Naive thymus-derived CD8-positive, alpha-beta T cell (primary cell): ENCODE results near the gene XBP1. TPM values are rescaled to one million over a fixed set of nuclear protein-coding genes. Genes with fewer than 3 reads are reported as not detected.
"Not testable (repeated sequence)": the region's sequence is repeated elsewhere in the genome, so short reads cannot be mapped to it uniquely, and the experiment has no call there.

Experiments used
- ATAC-seq, 2 donors: fragments of 150-1000 bp; cut with Tn5 transposase in 1 of 2; sonication (Bioruptor Pico), chemical (Tn5 transposase) in 1 of 2; 1 replicate in 1 of 2; 2 replicates in 1 of 2; pipeline ENCODE4 v1.10.0; 2021; ENCODE audit warnings: mild to moderate bottlenecking in 2 of 2, moderate library complexity in 2 of 2
- POLR2A ChIA-PET: fragments of 350-600 bp; sonication (Branson Sonifier 250); formaldehyde crosslinking; loops from one replicate; lab custom pipeline; 2021; ENCODE audit warnings: antibody characterized with exemption; lab: Charles Lee
- DNase-seq, 10 donors: peaks; one replicate each; pipeline versions ENCODE4 v3.0.0 to v3.0.0-alpha.2; 2020 to 2022
- H3K27ac Mint-ChIP-seq, 10 donors: one replicate each; pipeline ENCODE4 v1.8.0; 2020 to 2022; ENCODE audit warnings: mild to moderate bottlenecking in 10 of 10, mixed read lengths in 10 of 10, moderate library complexity in 4 of 10, inconsistent platforms in 1 of 10
- H3K27me3 Mint-ChIP-seq, 5 donors: one replicate each; pipeline ENCODE4 v1.8.0; 2021 to 2022; ENCODE audit warnings: mixed read lengths in 5 of 5
- H3K36me3 Mint-ChIP-seq, 3 donors: one replicate each; pipeline ENCODE4 v1.8.0; 2020 to 2022; ENCODE audit warnings: mixed read lengths in 3 of 3, mild to moderate bottlenecking in 2 of 3, inconsistent platforms in 1 of 3
- H3K4me1 Mint-ChIP-seq, 4 donors: one replicate each; pipeline ENCODE4 v1.8.0; 2021 to 2022; ENCODE audit warnings: mixed read lengths in 4 of 4
- H3K4me3 Mint-ChIP-seq, 10 donors: one replicate each; pipeline ENCODE4 v1.8.0; 2020 to 2022; ENCODE audit warnings: mild to moderate bottlenecking in 10 of 10, mixed read lengths in 10 of 10, moderate library complexity in 6 of 10, inconsistent platforms in 1 of 10
- H3K9me3 Mint-ChIP-seq, 9 donors: one replicate each; pipeline ENCODE4 v1.8.0; 2020 to 2022; ENCODE audit warnings: mixed read lengths in 9 of 9, mild to moderate bottlenecking in 3 of 9, inconsistent platforms in 1 of 9, moderate library complexity in 1 of 9
- polyA plus RNA-seq, 3 donors: library from polyadenylated mRNA; unstranded; fragments of 300-500 nt; fragmentation: Illumina TruSeq; gene quantifications; one replicate each; pipeline ENCODE4 v1.2.3, GENCODE V29; 2021
- total RNA-seq, 8 experiments: library from RNA in 2 of 8; stranded (reverse) in 2 of 8; gene quantifications; one replicate each; pipeline ENCODE4 v1.2.3 and lab custom pipeline; 2021 to 2026

Gene XBP1
- total RNA-seq (10 to 100 TPM; 55.1 to 56.0 TPM), polyA plus RNA-seq (100 to 1,000 TPM; 150 to 238 (median 176) TPM), total RNA-seq (lab: John Stamatoyannopoulos, UW) (111 to 250 (median 200) reads per million in 6 experiments)

GRCh38 chr22:28800308-28801041, at the start of gene XBP1:
XBP1 (minus strand) TSS chr22:28800569.
- POLR2A ChIA-PET = interaction anchor here (0.8 to 5.9 kb wide), 15 partner anchors 9 to 881 kb away, joined by 3 to 117 read pairs (median 6); partner anchors contain the start of genes CCDC117, CHEK2, HSCB and PITPNB
- ATAC-seq (peak; percentile 94 to 97), DNase-seq (peak; percentile 78 to 92 (median 86))
- Mint-ChIP-seq H3K4me1 (peaks cover 22 to 69% (median 54%) of the 10 kb centered on the region in 4 donors), H3K36me3 (peaks cover 0 to 52% (median 15%) of the 10 kb centered on the region in 3 donors), H3K9me3 (no peaks in the 10 kb centered on the region), H3K27me3 (no peaks in the 10 kb centered on the region), H3K4me3 (peak within 1 kb of the TSS; percentile 88 to 99 (median 94)), H3K27ac (peak within 1 kb of the TSS; percentile 98 to 100 (median 99))

- POLR2A ChIA-PET = no interaction called here
- DNase-seq = no peak
- H3K9me3 Mint-ChIP-seq = peaks cover 0 to 22% (median 3%) of the 10 kb centered on the region in 9 donors
- no peaks in the 10 kb centered on the region for H3K27me3 Mint-ChIP-seq
- peaks cover 0 to 3% (median 0%) of the 10 kb centered on the region in 4 donors for H3K4me1 Mint-ChIP-seq
- H3K4me3 Mint-ChIP-seq = no peak overlapping the region
- H3K36me3 Mint-ChIP-seq = peaks cover 10 to 21% (median 11%) of the 10 kb centered on the region in 3 donors
- no peak overlapping the region for H3K27ac Mint-ChIP-seq
- no peak for ATAC-seq
Measured at GRCh38 chr22:28846994-28847393, 46.6 kb upstream of the XBP1 start.

- Mint-ChIP-seq H3K9me3 (peaks cover 0 to 22% (median 3%) of the 10 kb centered on the region in 9 donors), H3K36me3 (peaks cover 0 to 15% (median 10%) of the 10 kb centered on the region in 3 donors), H3K27ac (peak overlapping the region in 1 of 10 donors; percentile 27)
- H3K4me1 Mint-ChIP-seq, ATAC-seq, POLR2A ChIA-PET, H3K4me3 Mint-ChIP-seq, DNase-seq, H3K27me3 Mint-ChIP-seq: not testable (repeated sequence)
Measured at GRCh38 chr22:28844277-28844676, 43.9 kb upstream of the XBP1 start.

- Mint-ChIP-seq H3K4me3 (no peak overlapping the region), H3K27ac (no peak overlapping the region), H3K36me3 (peaks cover 0 to 14% (median 10%) of the 10 kb centered on the region in 3 donors), H3K4me1 (peaks cover 0 to 3% (median 0%) of the 10 kb centered on the region in 4 donors), H3K27me3 (no peaks in the 10 kb centered on the region), H3K9me3 (peaks cover 0 to 21% (median 3%) of the 10 kb centered on the region in 9 donors)
- POLR2A ChIA-PET = no interaction called here
- no peak for ATAC-seq
- DNase-seq = no peak
Measured at GRCh38 chr22:28843633-28844032, 43.3 kb upstream of the XBP1 start.

- POLR2A ChIA-PET = interaction anchor here (0.7 kb wide), 1 partner anchor 493 kb away, joined by 4 read pairs; no protein-coding TSS in a partner anchor
- Mint-ChIP-seq H3K4me1 (peaks cover 0 to 3% (median 0%) of the 10 kb centered on the region in 4 donors), H3K36me3 (peaks cover 0 to 6% (median 2%) of the 10 kb centered on the region in 3 donors), H3K9me3 (peaks cover 0 to 4% (median 0%) of the 10 kb centered on the region in 9 donors), H3K4me3 (no peak overlapping the region), H3K27me3 (no peaks in the 10 kb centered on the region), H3K27ac (no peak overlapping the region)
- ATAC-seq (no peak), DNase-seq (no peak)
Measured at GRCh38 chr22:28841111-28841510, 40.7 kb upstream of the XBP1 start.

- ATAC-seq = no peak
Measured at GRCh38 chr22:28838971-28839370, 38.6 kb upstream of the XBP1 start.

GRCh38 chr22:28837640-28838039, 37.3 kb upstream of the XBP1 start:
- no peak overlapping the region for H3K27ac Mint-ChIP-seq
- no peak overlapping the region for H3K4me3 Mint-ChIP-seq
- POLR2A ChIA-PET = interaction anchor here (1.3 kb wide), 1 partner anchor 16 kb away, joined by 3 read pairs; no protein-coding TSS in a partner anchor
- no peaks in the 10 kb centered on the region for H3K9me3 Mint-ChIP-seq
- H3K27me3 Mint-ChIP-seq = no peaks in the 10 kb centered on the region
- H3K36me3 Mint-ChIP-seq = peaks cover 0 to 13% (median 1%) of the 10 kb centered on the region in 3 donors
- DNase-seq = no peak
- no peak for ATAC-seq
- peaks cover 0 to 8% (median 5%) of the 10 kb centered on the region in 4 donors for H3K4me1 Mint-ChIP-seq

More at GRCh38 chr22:28838971-28839370, 38.6 kb upstream of the XBP1 start:
- Mint-ChIP-seq H3K4me1 (peaks cover 0 to 4% (median 0%) of the 10 kb centered on the region in 4 donors), H3K27ac (no peak overlapping the region), H3K4me3 (no peak overlapping the region), H3K36me3 (peaks cover 0 to 6% (median under 1%) of the 10 kb centered on the region in 3 donors), H3K27me3 (no peaks in the 10 kb centered on the region), H3K9me3 (no peaks in the 10 kb centered on the region)
- POLR2A ChIA-PET = no interaction called here
- no peak for DNase-seq

- no peak overlapping the region for H3K27ac Mint-ChIP-seq
- H3K9me3 Mint-ChIP-seq = no peaks in the 10 kb centered on the region
- peaks cover 0 to 25% (median 1%) of the 10 kb centered on the region in 3 donors for H3K36me3 Mint-ChIP-seq
- H3K27me3 Mint-ChIP-seq = no peaks in the 10 kb centered on the region
- POLR2A ChIA-PET = interaction anchor here (0.6 kb wide), 1 partner anchor 37 kb away, joined by 5 read pairs; no protein-coding TSS in a partner anchor
- no peak for ATAC-seq
- peaks cover 3 to 13% (median 9%) of the 10 kb centered on the region in 4 donors for H3K4me1 Mint-ChIP-seq
- no peak overlapping the region for H3K4me3 Mint-ChIP-seq
- DNase-seq = no peak
Measured at GRCh38 chr22:28835630-28836189, 35.3 kb upstream of the XBP1 start.

GRCh38 chr22:28833276-28833923, 33.0 kb upstream of the XBP1 start:
- Mint-ChIP-seq H3K27me3 (no peaks in the 10 kb centered on the region), H3K36me3 (peaks cover 0 to 25% (median 1%) of the 10 kb centered on the region in 3 donors), H3K27ac (peak overlapping the region in 3 of 10 donors; percentile 58 to 66 (median 61)), H3K4me1 (peaks cover 12 to 22% (median 16%) of the 10 kb centered on the region in 4 donors), H3K4me3 (no peak overlapping the region), H3K9me3 (no peaks in the 10 kb centered on the region)
- ATAC-seq (no peak), DNase-seq (no peak)
- POLR2A ChIA-PET = no interaction called here

- peak overlapping the region in 1 of 10 donors; percentile 61 for H3K27ac Mint-ChIP-seq
- POLR2A ChIA-PET = no interaction called here
Measured at GRCh38 chr22:28832731-28833130, 32.4 kb upstream of the XBP1 start.

GRCh38 chr22:28831140-28832072, 31.0 kb upstream of the XBP1 start:
- no peak for ATAC-seq
- Mint-ChIP-seq H3K4me3 (peak overlapping the region in 1 of 10 donors; percentile 26), H3K9me3 (no peaks in the 10 kb centered on the region), H3K27me3 (no peaks in the 10 kb centered on the region), H3K36me3 (peaks cover 0 to 25% (median 8%) of the 10 kb centered on the region in 3 donors), H3K4me1 (peaks cover 14 to 30% (median 20%) of the 10 kb centered on the region in 4 donors), H3K27ac (peak overlapping the region in 3 of 10 donors; percentile 27 to 68 (median 27))
- POLR2A ChIA-PET = interaction anchor here (1.1 kb wide), 1 partner anchor 52 kb away, joined by 6 read pairs; no protein-coding TSS in a partner anchor
- DNase-seq = no peak

More at GRCh38 chr22:28832731-28833130, 32.4 kb upstream of the XBP1 start:
- no peaks in the 10 kb centered on the region for H3K9me3 Mint-ChIP-seq
- peaks cover 0 to 25% (median 4%) of the 10 kb centered on the region in 3 donors for H3K36me3 Mint-ChIP-seq
- H3K27me3 Mint-ChIP-seq = no peaks in the 10 kb centered on the region
- no peak overlapping the region for H3K4me3 Mint-ChIP-seq
- DNase-seq (no peak), ATAC-seq (no peak)
- H3K4me1 Mint-ChIP-seq = peaks cover 14 to 27% (median 18%) of the 10 kb centered on the region in 4 donors
